Ascending aorta (tissue), 2 donors: Measurements from ENCODE around the gene NGDN. TPM values are rescaled to one million over a fixed set of nuclear protein-coding genes. Genes with fewer than 3 reads are reported as not detected.

Source experiments
- DNase-seq, 2 donors: peaks; one replicate each; pipeline ENCODE4 v3.0.0-alpha.2; 2019; ENCODE audit warnings: low spot score in 2 of 2
- H3K27ac ChIP-seq, 2 donors: fragments of 200-600 bp; sonication (generic); one replicate each; pipeline ENCODE4 v1.5.1; 2016 to 2017; ENCODE audit warnings: mild to moderate bottlenecking in 1 of 2
- H3K27me3 ChIP-seq: fragments of 200-600 bp; sonication (generic); one replicate; pipeline ENCODE4 v1.5.1; 2017
- H3K36me3 ChIP-seq, 2 donors: fragments of 200-600 bp; sonication (generic); one replicate each; pipeline ENCODE4 v1.5.1; 2016
- H3K4me1 ChIP-seq, 2 donors: fragments of 200-600 bp; sonication (generic); one replicate each; pipeline ENCODE4 v1.5.1; 2016 to 2017; ENCODE audit warnings: mild to moderate bottlenecking in 1 of 2
- H3K4me3 ChIP-seq, 2 donors: fragments of 200-600 bp; sonication (generic); one replicate each; pipeline ENCODE4 v1.5.1; 2016 to 2017; ENCODE audit warnings: mild to moderate bottlenecking in 1 of 2
- H3K9me3 ChIP-seq, 2 donors: fragments of 200-600 bp; sonication (generic); one replicate each; pipeline ENCODE4 v1.5.1; 2016
- intact Hi-C: fragments of 100-400 bp; cut with DNase I; formaldehyde crosslinking; loops from one replicate; pipeline ENCODE4 v1.15.1; 2023
- total RNA-seq: library from RNA; depleted of rRNA; stranded (reverse); fragments of >200 nt; gene quantifications from one replicate; pipeline ENCODE4 v1.1.0, GENCODE V29; 2016
- TF ChIP-seq, protein P1 (sequence below), 3 experiments: fragments of 200-600 bp in 2 of 3; fragments of 450-650 bp in 1 of 3; sonication (generic) in 2 of 3; IDR thresholded peaks; one replicate each; pipeline ENCODE4 v1.5.1; 2016 to 2019; ENCODE audit warnings: antibody characterized with exemption in 3 of 3, mild to moderate bottlenecking in 1 of 3, moderate library complexity in 1 of 3

The NGDN gene
- total RNA-seq, 1 donor from 2014 or later = 7.8 TPM

DNA sequence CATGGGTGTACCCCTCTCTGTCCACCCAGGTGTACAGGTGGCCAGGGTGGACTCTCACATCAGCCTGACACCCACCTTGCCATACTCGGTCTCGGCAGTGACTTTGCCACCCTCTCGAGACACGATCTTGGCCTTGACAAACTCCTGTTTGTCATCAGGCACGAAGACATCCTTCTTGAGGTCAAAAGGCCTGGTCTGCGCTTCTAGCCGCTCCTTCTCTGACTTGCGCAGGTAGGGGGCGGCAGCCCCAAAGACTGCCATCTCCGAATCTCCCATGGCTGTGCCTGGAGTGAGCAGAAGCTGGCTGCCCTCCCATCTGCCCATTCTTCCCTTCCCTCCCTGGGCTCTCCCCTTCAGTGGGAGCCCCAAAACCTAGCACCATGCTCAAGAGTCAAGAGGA lies 36.0 kb upstream of the NGDN start:
- peak in 1 of 2 donors; percentile 24 for DNase-seq
- Histone ChIP-seq H3K4me3 (no peak overlapping the region), H3K36me3 (no peaks in the 10 kb centered on the region), H3K9me3 (no peaks in the 10 kb centered on the region), H3K27ac (no peak overlapping the region), H3K4me1 (no peaks in the 10 kb centered on the region), H3K27me3 (no peaks in the 10 kb centered on the region)
- TF ChIP-seq, protein P1, sequence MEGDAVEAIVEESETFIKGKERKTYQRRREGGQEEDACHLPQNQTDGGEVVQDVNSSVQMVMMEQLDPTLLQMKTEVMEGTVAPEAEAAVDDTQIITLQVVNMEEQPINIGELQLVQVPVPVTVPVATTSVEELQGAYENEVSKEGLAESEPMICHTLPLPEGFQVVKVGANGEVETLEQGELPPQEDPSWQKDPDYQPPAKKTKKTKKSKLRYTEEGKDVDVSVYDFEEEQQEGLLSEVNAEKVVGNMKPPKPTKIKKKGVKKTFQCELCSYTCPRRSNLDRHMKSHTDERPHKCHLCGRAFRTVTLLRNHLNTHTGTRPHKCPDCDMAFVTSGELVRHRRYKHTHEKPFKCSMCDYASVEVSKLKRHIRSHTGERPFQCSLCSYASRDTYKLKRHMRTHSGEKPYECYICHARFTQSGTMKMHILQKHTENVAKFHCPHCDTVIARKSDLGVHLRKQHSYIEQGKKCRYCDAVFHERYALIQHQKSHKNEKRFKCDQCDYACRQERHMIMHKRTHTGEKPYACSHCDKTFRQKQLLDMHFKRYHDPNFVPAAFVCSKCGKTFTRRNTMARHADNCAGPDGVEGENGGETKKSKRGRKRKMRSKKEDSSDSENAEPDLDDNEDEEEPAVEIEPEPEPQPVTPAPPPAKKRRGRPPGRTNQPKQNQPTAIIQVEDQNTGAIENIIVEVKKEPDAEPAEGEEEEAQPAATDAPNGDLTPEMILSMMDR (IDR thresholded peaks at IDR 0.05) = no peak
- intact Hi-C loops = no loop called here

DNA sequence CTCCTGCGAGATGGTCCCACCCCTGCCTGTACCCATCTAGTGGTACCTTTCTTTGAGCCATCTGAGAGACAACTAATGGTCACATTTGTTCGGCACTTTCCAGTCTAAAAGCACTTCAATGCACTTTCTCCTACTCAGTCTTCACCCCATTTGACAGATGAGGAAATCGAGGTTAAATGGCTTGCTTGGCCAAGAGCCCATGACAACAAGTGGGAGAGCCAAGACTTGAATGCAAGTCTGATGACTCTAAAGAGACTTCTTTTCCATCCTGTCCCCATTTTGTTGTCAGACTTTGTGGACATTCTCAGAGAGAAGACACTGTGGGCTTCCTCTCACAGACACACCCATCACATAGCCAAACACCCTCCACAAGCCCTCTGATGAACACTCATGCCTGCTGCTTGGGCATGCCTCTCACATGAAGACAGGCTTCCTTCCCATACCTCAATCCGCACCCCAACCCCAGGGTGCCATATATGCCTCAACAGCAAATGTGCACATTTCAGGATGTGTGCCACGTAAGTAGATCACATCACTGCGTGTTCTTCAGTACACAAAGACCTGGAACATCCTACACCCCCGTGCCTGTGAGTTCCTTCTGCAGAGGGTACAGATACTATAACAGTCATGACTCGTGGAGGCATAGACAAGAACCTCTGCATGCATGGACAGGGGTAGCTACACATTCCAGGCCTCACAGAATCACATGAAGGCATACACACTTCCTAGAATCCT lies 34.8 kb upstream of the NGDN start:
- Histone ChIP-seq H3K27me3 (no peaks in the 10 kb centered on the region), H3K27ac (no peak overlapping the region), H3K9me3 (no peaks in the 10 kb centered on the region), H3K4me1 (no peaks in the 10 kb centered on the region), H3K4me3 (no peak overlapping the region), H3K36me3 (no peaks in the 10 kb centered on the region)
- intact Hi-C loops = no loop called here
- peak in 1 of 2 donors; percentile 22 for DNase-seq
- TF ChIP-seq, protein P1 (IDR thresholded peaks at IDR 0.05) = no peak

DNA sequence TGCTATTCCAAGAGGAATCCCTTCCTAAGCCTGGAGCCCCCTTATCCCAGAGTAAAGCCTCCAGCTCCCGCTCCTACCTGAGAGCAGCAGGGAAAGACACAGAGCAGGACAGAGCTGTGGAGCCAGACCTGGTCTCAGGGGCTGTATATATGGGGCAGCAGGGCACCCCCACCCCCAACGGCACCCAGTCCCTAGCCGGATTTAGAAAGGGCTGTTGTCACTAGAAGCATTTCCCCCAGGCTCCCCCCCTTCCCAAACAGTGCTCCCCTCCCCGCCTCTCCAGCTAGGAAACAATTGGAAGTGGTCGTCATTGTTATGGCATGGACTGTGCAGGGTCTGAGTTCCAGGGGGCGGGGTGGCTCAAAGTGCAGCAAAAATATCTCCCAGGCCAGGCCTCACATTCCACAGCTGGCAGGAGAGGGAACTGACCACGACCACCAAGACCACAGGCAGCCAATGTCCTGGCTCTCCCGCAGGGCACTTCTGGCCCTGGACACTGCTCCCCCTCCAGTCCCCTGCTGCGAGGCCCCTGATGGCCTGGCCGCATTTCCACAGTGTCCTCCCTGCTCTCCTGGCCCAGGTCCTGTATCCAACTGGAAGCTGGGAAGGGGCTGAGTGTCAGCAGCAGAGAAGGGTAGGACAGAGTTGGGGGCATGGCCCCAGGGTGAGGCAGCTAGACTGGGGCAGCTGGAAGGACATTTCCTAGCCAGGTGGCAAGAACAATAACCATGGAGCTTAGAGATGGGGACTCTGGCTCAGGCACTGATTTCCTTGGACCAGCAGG lies 33.8 kb upstream of the NGDN start, which contains the start of gene MYH7:
TSS of gene MYH7 (minus strand) at position 118 of the 784 bp plus-strand sequence. CDS start 1,928 bp downstream, outside the sequence.
- no peaks in the 10 kb centered on the region for H3K9me3 ChIP-seq
- DNase-seq = peak in 1 of 2 donors; percentile 46
- H3K4me3 ChIP-seq = no peak within 1 kb of the TSS
- no peaks in the 10 kb centered on the region for H3K36me3 ChIP-seq
- no peak within 1 kb of the TSS for H3K27ac ChIP-seq
- H3K27me3 ChIP-seq = no peaks in the 10 kb centered on the region
- intact Hi-C loops = no loop called here
- no peaks in the 10 kb centered on the region for H3K4me1 ChIP-seq
- TF ChIP-seq, protein P1 (IDR thresholded peaks at IDR 0.05) = no peak

DNA sequence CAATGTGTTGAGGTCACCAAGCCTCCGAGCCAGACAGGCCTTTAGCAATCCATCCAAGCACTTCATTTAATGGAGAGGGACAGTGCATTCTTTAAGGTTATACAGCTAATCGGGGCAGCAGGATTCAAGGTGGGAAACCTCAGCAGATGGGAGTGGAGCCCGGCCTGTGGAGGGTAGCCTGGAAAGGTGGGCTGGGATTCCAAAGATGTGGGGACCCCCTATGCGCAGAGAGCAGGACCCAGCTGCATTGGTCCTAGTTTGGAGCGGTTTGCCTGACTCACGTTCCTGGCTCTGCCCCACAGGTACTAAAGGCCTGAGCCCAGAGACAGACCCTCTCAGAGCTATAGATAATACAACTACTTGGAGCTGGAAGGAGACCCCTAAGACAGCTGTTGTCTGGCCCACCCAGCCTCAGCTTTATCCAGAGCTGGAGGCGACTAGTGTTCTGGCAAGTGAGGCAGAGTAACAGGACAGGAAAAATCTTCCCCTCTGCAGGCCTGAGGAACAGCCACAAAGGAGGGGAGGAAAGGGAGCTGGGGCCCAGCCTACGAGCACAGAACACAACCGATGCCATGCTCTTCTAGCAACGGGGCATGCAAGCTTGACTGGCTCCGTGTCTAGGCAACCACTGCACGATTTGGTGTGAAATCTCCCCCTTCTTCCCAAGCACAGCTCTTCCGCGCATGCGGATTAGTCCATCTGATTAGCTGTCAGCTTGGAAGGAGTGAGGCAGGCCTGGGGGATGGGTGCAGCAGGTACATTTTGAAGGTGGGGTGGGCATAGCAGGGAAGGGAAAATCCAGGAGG lies 33.0 kb upstream of the NGDN start:
- H3K4me1 ChIP-seq = no peaks in the 10 kb centered on the region
- intact Hi-C loops = no loop called here
- no peaks in the 10 kb centered on the region for H3K9me3 ChIP-seq
- DNase-seq = peak in 1 of 2 donors; percentile 45
- no peaks in the 10 kb centered on the region for H3K27me3 ChIP-seq
- TF ChIP-seq, protein P1 (IDR thresholded peaks at IDR 0.05) = no peak
- H3K36me3 ChIP-seq = no peaks in the 10 kb centered on the region
- H3K4me3 ChIP-seq = no peak overlapping the region
- no peak overlapping the region for H3K27ac ChIP-seq
